Stomach (tissue), 4 donors: Measurements from ENCODE around the gene EYA2.

Experiments
- CTCF ChIP-seq, 7 experiments: fragments of 450-650 bp in 4 of 7; fragments of 200-600 bp in 3 of 7; sonication (generic) in 3 of 7; IDR thresholded peaks; one replicate each; pipeline ENCODE4 v1.5.1; 2016 to 2019; ENCODE audit warnings: antibody characterized with exemption in 7 of 7, control low read depth in 2 of 7, mild to moderate bottlenecking in 1 of 7
- EP300 ChIP-seq: sonication (generic); formaldehyde crosslinking; IDR thresholded peaks from one replicate; pipeline ENCODE4 v1.6.1; 2017; ENCODE audit warnings: antibody characterized with exemption
- POLR2A ChIP-seq, 4 donors: fragments of 450-650 bp; IDR thresholded peaks; one replicate each; pipeline ENCODE4 v1.6.1; 2016; ENCODE audit warnings: antibody characterized with exemption in 4 of 4, control low read depth in 2 of 4, mild to moderate bottlenecking in 1 of 4, moderate library complexity in 1 of 4
- POLR2AphosphoS5 ChIP-seq, 3 donors: sonication (generic); formaldehyde crosslinking; IDR thresholded peaks; one replicate each; pipeline ENCODE4 v1.6.1; 2016; ENCODE audit warnings: antibody characterized with exemption in 3 of 3

- no peak for TF ChIP-seq CTCF (IDR thresholded peaks at IDR 0.05)
- no peak for TF ChIP-seq POLR2A (IDR thresholded peaks at IDR 0.05)
- TF ChIP-seq POLR2AphosphoS5 (IDR thresholded peaks at IDR 0.05), result no peak
- no peak for TF ChIP-seq EP300
Observed at GRCh38 chr20:47118641-47119040, 224.0 kb downstream of the EYA2 start.
